Inflammatory macrophage treated with lipopolysaccharide for 1 hour (primary cell): ENCODE data around the gene PHF10.
"Not testable (repeated sequence)": the region's sequence is repeated elsewhere in the genome, so short reads cannot be mapped to it uniquely, and the experiment has no call there.

ENCODE experiments used
- DNase-seq, 2 donors: peaks; one replicate each; pipeline ENCODE4 v3.0.0-alpha.2; 2020 to 2022

PHF10 gene

GRCh38 chr6:169722362-169723199 is 1.7 kb downstream of the PHF10 start:
- DNase-seq, result peak; percentile 37 to 49

- no peak for DNase-seq
Measured at GRCh38 chr6:169720207-169720855, 4.0 kb downstream of the PHF10 start.

- DNase-seq, result no peak
Measured at GRCh38 chr6:169719117-169719516, 5.2 kb downstream of the PHF10 start.

- no peak for DNase-seq
Measured at GRCh38 chr6:169714595-169714994, 9.7 kb downstream of the PHF10 start.

GRCh38 chr6:169714178-169714577 is 10.1 kb downstream of the PHF10 start:
- no peak for DNase-seq

- DNase-seq, result no peak
Measured at GRCh38 chr6:169710009-169710408, 14.3 kb downstream of the PHF10 start.

GRCh38 chr6:169709293-169709692 is 15.0 kb downstream of the PHF10 start:
- no peak for DNase-seq

- DNase-seq, result no peak
Measured at GRCh38 chr6:169707772-169708171, 16.5 kb downstream of the PHF10 start.

GRCh38 chr6:169702840-169703246 is 21.5 kb downstream of the PHF10 start:
- DNase-seq, result no peak

- DNase-seq, result peak; percentile 99
Measured at GRCh38 chr6:169701954-169702839, 22.1 kb downstream of the PHF10 start, which contains the start of the genes C6orf120 and WDR27. Gene C6orf120 (plus strand): TSS chr6:169702126. CDS start chr6:169702460, 334 bp downstream. Gene WDR27 (minus strand): TSS chr6:169702029. CDS start chr6:169689005, 13,024 bp downstream.

GRCh38 chr6:169701311-169701953 is 22.9 kb downstream of the PHF10 start:
- DNase-seq, result peak in 1 of 2 donors; percentile 20

GRCh38 chr6:169700296-169700695 is 24.0 kb downstream of the PHF10 start:
- peak; percentile 21 to 35 for DNase-seq

GRCh38 chr6:169697115-169697514 is 27.2 kb downstream of the PHF10 start:
- not testable (repeated sequence) for DNase-seq

- DNase-seq, result no peak
Measured at GRCh38 chr6:169695131-169695530, 29.2 kb downstream of the PHF10 start.

GRCh38 chr6:169692516-169692915 is 31.8 kb downstream of the PHF10 start:
- no peak for DNase-seq

GRCh38 chr6:169691260-169691659 is 33.0 kb downstream of the PHF10 start:
- DNase-seq, result no peak

GRCh38 chr6:169689287-169689686 is 35.0 kb downstream of the PHF10 start:
- no peak for DNase-seq

- no peak for DNase-seq
Measured at GRCh38 chr6:169685860-169686259, 38.4 kb downstream of the PHF10 start.

GRCh38 chr6:169684056-169684455 is 40.2 kb downstream of the PHF10 start:
- no peak for DNase-seq

GRCh38 chr6:169678342-169678741 is 46.0 kb downstream of the PHF10 start:
- DNase-seq, result no peak

- no peak for DNase-seq
Measured at GRCh38 chr6:169677096-169677495, 47.2 kb downstream of the PHF10 start.

- no peak for DNase-seq
Measured at GRCh38 chr6:169675011-169675410, 49.3 kb downstream of the PHF10 start.
